Germinal center (tissue), 1 donor: ENCODE data around the gene NACAD.

ENCODE experiments used
- DNase-seq: peaks from one replicate; pipeline ENCODE4 v3.0.0; 2012; ENCODE audit warnings: mixed read lengths, low spot score

NACAD gene

GRCh38 chr7:45075355-45075644, 13.5 kb downstream of the NACAD start:
- no peak for DNase-seq

- no peak for DNase-seq
Measured at GRCh38 chr7:45074528-45075354, 14.0 kb downstream of the NACAD start.

GRCh38 chr7:45073786-45074527, 14.8 kb downstream of the NACAD start:
- no peak for DNase-seq

GRCh38 chr7:45073031-45073785, 15.6 kb downstream of the NACAD start:
- no peak for DNase-seq

- no peak for DNase-seq
Measured at GRCh38 chr7:45072131-45073030, 16.4 kb downstream of the NACAD start.

GRCh38 chr7:45071528-45071927, 17.2 kb downstream of the NACAD start:
- no peak for DNase-seq

- DNase-seq = no peak
Measured at GRCh38 chr7:45070254-45070642, 18.5 kb downstream of the NACAD start.

- DNase-seq = no peak
Measured at GRCh38 chr7:45069444-45070253, 19.1 kb downstream of the NACAD start.

GRCh38 chr7:45068236-45069023, 20.3 kb downstream of the NACAD start:
- DNase-seq = no peak

- DNase-seq = no peak
Measured at GRCh38 chr7:45067582-45067981, 21.2 kb downstream of the NACAD start.

GRCh38 chr7:45066409-45066808, 22.4 kb downstream of the NACAD start:
- no peak for DNase-seq

GRCh38 chr7:45065031-45065995, 23.5 kb downstream of the NACAD start:
- no peak for DNase-seq

GRCh38 chr7:45064047-45064725, 24.6 kb downstream of the NACAD start:
- DNase-seq = no peak

- DNase-seq = no peak
Measured at GRCh38 chr7:45061806-45062425, 26.9 kb downstream of the NACAD start.

- no peak for DNase-seq
Measured at GRCh38 chr7:45061352-45061751, 27.4 kb downstream of the NACAD start.

GRCh38 chr7:45060295-45060694, 28.5 kb downstream of the NACAD start:
- no peak for DNase-seq

GRCh38 chr7:45057878-45058277, 30.9 kb downstream of the NACAD start:
- no peak for DNase-seq
